ENCODE results near the gene CCHCR1. TPM values are rescaled to one million over a fixed set of nuclear protein-coding genes. Genes with fewer than 3 reads are reported as not detected.
"Not testable (repeated sequence)": the region's sequence is repeated elsewhere in the genome, so short reads cannot be mapped to it uniquely, and the experiment has no call there.

The CCHCR1 gene
- total RNA-seq, 1 donor from 2014 or later = 18.1 TPM

DNA sequence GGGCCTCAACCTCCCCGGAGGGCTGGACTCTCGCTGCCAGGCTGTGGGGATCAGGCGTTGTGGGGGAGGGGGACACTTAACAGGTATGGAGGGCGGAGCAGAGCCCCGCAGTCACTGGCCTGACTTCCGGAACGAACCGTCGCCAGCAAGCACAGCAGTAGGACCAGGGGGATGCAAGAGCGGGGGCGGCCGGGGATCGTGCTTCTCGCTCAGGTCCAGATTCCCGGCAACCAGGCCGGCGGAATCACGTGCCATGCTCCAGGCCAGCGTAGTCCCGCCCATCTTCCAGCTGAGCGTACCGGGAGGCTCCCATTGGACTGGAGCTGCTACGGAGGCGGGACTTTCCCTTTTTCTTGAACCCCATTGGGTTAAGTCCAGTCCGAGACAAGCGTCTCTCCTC, 22.9 kb upstream of the CCHCR1 start:
- peak; percentile 45 for DNase-seq

DNA sequence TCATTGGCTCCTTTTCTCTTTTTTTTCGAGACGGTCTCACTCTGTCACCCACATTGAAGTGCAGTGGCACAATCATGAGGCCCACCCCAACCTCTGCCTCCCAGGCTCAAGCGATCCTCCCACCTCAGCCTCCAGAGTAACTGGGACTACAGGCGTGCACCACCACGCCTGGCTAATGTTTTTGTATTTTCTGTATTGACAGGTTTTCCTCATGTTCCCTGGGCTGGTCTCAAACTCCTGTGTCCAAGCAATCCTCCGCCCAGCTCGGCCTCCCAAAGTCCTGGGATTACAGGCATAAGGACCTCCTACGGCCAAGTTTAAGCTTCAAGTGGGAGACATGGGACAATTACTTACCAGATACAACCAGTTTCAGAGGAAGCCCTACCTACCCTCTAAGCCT, 22.3 kb upstream of the CCHCR1 start:
- DNase-seq = no peak

GRCh38 chr6:31179042-31179386, 21.4 kb upstream of the CCHCR1 start:
- DNase-seq = no peak

DNA sequence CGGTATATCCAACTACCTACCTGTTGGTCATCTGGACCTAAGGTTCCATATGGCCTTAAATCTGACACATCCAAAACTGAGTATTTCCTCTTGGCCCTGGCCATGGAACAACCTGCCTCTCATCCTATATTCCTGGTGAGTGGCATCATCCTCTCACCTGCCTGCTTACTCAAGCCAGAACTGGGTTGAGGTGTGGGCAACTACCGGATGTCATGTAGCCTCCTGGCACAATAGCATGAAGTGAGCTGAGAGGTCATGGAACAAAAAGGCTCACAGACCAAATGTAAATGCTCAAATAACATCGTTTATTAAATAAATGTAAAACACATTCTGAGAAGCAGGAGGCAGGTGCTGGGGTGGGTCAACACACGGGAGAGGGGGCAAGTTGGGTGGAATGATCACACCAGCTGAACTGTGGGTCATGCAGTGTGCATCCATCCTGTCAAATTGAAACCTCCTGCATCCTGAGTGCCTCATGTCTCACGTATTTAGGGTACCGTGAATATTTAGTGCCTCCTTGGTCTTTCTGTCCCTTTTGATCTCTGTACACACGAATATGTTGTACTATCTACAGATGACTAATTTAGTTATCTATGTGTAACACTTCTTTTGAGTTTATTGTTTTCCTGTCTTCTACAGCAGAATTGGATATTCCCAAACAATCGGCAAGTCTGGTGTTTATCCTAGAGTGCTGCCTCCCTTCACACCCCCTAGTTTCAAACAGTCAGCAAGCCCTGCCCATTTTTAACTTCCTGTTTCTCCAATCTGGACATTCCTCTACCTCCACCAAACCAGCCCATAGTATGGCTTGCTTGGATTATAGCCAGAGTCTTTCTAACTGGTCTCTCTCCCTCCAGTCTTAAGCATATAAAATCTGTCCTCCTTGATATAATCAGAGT, 20.8 kb upstream of the CCHCR1 start:
- DNase-seq = no peak

- DNase-seq = no peak
Measured at GRCh38 chr6:31175971-31176370, 18.4 kb upstream of the CCHCR1 start.

GRCh38 chr6:31174378-31174777, 16.8 kb upstream of the CCHCR1 start:
- no peak for DNase-seq

DNA sequence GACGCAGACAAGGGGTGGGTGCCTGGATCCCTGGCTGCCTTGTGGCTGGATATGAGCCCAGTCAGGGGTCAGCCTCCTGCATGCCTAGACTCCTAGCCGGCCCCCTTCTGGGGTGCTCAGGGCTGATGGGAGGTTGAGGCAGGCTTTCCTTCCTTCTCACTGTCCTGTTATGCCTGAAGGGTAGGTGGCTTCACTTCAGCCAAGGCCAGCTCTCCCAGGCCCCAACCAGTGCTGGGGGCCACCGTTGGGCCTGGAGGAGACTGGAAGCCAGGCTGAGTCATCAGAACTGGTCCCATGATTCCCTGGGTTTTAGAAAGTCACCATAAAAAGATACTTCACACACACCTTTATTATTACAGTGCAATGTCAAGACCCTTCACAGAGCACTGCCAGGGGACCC, 15.8 kb upstream of the CCHCR1 start:
- no peak for DNase-seq

DNA sequence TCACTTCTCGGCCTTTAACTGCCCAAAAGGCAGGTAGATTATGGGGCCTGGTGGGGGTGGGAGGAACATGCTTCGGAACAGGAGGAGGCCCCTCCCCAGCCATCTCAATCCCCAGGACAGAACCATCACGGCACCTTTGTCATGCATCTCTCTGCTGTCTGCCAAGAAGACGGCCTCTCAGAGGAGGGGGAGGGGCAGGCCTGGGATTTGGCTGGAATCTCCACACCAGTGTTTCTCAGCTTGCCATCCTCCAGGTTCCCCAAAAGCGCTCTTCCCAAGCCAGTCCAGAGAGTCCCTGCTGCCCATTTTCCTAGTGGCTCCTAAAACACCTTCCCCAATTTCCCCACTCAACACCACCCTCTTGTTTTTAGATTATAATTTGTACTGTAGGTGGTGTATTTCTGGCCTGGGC, 15.4 kb upstream of the CCHCR1 start:
- DNase-seq = no peak

DNA sequence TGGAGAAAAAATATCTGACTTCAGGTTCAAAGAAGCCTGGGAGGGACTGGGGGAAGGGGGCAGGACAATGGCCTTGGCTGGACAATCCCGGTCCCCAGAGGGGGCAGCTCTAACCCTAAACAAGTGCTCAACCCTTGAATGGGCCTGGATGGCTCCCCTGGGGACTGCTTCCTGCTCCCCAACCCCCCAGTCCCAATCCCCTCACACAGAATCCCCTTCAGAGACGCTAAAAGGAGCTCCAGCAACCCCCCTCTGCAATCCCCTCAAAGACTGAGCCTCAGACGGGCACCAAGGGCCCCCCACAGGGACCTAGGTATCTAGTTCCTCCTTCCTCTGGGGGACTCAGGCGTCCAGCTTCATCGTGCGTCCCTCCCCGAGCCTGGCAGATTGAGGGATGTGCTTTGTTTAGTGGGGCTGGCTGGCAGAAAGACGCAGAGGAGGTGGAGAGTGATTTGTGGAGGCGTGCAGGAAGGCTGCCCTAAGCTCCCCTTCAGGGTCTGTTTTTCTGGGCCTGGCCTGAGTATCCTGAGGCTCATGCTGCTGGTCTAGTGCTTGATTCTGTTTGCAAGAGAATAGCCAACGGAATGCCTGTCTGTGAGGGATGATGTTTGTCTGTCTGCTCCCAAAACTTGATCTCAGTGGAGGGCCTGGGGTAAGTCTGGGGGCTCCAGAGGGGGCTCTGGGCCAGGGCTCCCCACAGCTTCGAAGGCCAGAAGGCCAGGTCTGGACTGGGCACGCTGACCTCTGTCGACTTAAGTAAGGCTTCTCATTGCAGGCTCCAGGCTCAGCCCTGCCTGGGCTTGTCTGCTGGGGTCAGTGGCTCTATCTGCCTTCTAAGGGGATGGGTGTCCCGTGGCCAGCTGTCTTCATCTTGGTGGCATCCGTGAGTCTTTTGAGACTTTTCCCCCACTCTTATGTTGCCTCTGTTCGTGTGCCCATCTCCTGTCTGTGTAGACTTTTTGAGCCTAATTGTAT, 14.6 kb upstream of the CCHCR1 start:
- no peak for DNase-seq

DNA sequence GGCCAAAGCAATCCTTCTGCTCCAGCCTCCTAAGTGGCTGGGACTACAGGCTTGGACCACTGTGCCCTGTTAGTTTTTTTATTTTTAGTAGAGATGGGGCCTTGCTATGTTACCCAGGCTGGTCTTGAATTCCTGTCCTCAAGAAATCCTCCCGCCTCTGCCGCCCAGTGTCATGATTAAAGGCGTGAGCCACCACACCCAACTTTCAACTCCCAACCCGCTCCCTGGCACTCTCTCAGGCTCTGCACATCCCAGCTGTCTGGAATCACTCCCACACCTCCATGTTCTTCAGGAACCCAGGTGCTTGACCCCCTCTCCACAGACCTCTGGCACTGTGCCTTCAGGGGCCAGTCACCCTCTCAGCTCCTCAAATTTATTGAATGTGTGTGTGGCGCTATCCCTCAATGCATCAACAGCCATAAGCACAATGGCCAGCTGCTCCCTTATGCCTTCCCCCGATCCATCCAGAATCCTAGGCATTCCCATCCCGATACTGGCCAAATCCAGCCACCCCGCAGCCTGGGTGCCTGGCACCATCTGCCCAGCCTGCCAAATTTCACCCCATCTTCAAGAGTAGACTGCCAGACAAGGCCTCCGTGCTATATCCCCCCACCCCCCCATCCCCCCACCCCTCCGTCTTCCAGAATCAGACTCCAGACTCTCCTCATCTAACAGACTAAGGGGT, 13.5 kb upstream of the CCHCR1 start:
- no peak for DNase-seq

DNA sequence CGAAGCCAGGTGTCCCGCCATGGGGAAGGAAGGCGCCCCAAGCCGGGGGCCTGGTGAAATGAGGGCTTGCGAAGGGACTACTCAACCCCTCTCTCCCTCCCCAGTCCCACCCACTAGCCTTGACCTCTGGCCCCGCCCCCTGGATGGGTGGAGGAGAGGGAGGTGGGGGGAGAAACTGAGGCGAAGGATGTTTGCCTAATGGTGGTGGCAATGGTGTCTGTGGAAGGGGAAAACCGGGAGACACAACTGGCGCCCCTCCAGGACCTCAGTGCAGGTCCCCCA, 12.9 kb upstream of the CCHCR1 start, which contains the start of gene POU5F1:
Gene POU5F1, minus strand, starts transcription at position 83 of the 282 bp plus-strand sequence. Its CDS starts 62 bp downstream, at position 21.
- DNase-seq = no peak

DNA sequence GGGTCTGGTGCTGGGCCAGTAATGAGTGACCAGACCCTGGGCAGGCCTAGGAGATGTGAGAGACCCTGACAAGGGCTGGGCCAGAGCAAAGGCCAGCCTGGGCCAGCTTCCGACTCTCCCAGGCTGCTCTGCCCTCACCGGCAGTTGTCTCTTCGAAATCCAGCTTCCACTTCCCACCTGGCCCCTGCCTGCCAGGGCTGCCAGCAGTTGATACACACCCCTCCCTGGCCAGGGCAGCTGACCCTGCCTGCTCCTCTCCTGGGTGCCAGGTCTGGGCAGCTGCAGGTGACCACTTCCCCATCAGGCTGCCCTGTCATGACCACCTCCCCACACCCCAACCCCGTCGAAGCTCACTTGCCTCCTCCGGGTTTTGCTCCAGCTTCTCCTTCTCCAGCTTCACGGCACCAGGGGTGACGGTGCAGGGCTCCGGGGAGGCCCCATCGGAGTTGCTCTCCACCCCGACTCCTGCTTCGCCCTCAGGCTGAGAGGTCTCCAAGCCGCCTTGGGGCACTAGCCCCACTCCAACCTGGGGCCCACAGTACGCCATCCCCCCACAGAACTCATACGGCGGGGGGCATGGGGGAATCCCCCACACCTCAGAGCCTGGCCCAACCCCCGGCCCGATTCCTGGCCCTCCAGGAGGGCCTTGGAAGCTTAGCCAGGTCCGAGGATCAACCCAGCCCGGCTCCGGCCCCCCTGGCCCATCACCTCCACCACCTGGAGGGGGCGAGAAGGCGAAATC, 12.4 kb upstream of the CCHCR1 start:
- DNase-seq = not testable (repeated sequence)

DNA sequence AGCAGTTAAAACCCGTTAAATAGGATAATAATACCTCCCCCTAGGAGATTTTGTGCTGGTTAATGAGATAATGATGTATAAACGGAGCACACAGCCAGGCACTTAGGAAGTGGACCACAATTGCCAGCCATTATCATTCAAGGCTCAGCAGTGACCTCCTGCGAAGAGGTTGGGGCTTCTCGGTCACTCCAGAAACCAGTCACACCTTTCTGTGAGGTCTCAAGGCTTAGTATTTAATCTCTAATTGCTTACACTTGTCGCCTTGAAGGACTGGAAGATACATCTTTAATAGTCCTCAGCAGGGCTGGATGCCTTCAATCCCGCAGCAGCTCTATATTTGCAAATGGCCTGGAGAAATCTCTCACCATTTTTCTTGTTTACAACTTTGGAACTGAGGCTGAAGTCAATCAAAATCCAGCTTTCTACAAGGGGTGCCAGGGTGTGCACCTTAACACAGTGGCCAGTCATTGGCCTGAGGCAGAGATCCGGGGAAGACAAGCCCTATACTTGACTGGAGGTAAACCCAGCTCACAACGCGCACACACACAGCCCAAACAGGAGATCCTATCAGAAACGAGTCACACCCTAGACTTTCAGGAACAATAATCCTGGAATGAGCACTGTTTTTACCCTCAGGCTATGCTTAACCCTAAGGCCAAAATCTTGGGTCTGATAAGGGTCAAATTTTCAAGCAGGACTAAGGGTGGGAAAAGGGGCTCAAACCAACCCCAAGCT, 11.7 kb upstream of the CCHCR1 start:
- DNase-seq = no peak

- DNase-seq = no peak
Measured at GRCh38 chr6:31168606-31169005, 11.0 kb upstream of the CCHCR1 start.

DNA sequence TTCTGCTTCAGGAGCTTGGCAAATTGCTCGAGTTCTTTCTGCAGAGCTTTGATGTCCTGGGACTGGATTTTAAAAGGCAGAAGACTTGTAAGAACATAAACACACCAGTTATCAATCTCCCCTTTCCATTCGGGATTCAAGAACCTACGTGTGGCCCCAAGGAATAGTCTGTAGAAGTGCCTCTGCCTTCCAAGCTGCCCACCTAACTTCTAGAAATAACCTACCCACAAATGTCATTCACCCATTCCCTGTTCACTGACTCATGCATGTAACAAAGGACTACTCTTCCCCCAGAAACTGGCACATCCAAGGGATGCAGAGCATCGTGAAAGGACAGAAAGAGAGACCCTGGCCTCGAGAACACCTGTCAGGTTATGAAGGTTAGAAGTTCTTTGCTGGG, 8.4 kb upstream of the CCHCR1 start:
- no peak for DNase-seq

- DNase-seq = not testable (repeated sequence)
Measured at GRCh38 chr6:31165064-31165832, 7.6 kb upstream of the CCHCR1 start.

GRCh38 chr6:31164475-31165063, 7.0 kb upstream of the CCHCR1 start:
- not testable (repeated sequence) for DNase-seq

DNA sequence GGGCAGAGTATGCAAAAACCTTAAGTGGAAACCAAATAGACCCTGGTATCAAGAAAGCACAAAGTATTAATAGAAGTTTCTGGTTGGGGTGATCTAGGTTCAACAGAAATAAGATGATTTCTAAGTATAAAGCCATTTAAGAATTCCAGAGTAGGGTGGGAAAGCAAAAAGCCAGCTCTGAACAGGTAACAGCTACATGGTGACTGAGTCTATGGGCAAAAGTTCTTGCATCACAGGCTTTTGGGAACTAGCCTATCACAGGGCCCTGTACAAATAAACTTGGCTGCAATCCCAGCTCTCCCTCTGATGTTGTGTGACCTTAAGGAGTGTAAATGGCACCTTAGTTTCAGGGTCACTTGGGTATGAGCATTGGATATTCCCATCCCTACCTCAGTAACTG, 6.3 kb upstream of the CCHCR1 start:
- no peak for DNase-seq

DNA sequence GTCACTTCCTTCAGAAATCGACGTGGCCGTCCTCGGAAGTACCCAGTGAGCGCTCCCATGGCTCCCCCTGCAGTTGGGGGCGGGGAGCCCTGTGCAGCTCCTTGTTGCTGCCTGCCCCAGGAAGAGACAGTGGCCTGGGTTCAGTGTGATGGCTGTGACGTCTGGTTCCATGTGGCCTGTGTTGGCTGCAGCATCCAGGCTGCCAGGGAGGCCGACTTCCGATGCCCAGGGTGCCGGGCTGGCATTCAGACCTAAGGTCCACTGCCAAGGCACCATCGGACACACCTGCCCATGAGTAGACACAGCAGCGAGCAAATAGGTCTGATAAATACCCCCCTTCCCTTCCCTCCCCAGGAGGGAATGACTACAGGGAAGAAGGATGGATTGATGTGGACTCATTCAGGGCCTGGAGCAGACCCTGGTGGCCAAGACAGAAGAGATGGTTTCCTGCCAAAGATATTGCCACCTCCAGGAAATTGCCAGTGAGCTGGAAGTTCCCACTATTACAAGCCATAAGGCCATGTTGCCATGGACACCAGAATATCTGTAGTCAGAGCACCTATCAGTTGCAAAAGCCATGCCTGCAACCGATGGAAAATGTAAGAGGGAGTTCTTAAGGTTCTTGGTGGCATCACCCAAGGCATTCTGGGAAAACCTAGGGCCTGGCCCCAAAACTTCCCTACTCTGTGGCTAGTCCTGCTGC, 5.0 kb upstream of the CCHCR1 start:
- DNase-seq = no peak

Measured in skin of body (tissue), 2 donors.